ENCODE data around the gene RBM12.

GRCh38 chr20:35627121-35627520 is 37.6 kb downstream of the RBM12 start:
- TF ChIP-seq CTCF (IDR thresholded peaks at IDR 0.05; ENCODE audit: low read depth, low read length) (no peak), POLR2A (IDR thresholded peaks at IDR 0.05; ENCODE audit: extremely low read depth, insufficient read length) (no peak), MAX (IDR thresholded peaks at IDR 0.05; ENCODE audit: low read depth, low read length) (no peak)
